ENCODE data around the gene KDM4C. TPM values are rescaled to one million over a fixed set of nuclear protein-coding genes. Genes with fewer than 3 reads are reported as not detected.

The KDM4C gene
- polyA plus RNA-seq, 2 of the 4 experiments (the other 2 are of a cell fraction): 9.6 to 15.6 TPM

DNA sequence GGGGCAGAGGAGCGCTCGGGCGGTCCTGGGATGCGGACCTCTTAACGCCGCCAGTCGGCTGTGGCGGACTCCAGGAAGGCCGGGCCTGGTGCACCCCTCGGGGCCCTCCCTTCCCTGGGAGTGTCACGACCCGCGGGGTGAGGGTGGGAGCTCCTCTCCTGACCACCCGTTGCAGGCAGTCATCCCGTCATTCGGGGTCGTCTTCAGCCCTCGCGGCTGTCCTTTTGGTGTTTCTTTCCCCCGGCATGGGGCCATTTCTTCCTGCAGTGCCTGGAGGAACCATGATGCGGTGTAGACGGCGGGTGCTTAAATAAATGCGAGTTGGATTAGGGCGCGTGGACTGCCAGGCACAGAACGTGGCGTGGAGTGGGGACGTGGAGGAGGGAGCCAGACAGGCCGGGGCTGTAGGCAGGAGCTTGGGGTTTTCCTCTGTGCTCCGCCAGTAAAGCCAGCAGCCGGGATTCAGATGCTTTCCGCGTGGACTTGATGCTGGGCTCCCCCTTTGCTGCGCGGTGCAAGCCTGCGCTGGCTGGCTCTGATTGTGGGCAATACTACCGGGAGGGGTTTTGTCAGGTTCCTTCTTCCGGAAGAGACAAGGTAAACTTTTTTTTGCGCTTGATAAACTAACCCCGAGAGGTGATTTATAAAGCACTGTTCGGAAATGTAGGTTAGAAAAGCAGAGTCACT lies 868 bp downstream of the KDM4C start:
- DNase-seq (ENCODE audit: low read depth in 1 of 2, low spot score in 1 of 2) (peak; percentile 50 to 61), FAIRE-seq (no peak), ATAC-seq (peak; percentile 55 to 65)
- 2% methylated on average over 34 of the region's 42 CpGs for WGBS (ENCODE audit: missing lambda C conversion rate)
- POLR2A ChIA-PET: interaction anchor here (0.6 to 4.0 kb wide), 6 partner anchors 30 to 346 kb away, joined by 5 to 35 read pairs (median 6); partner anchors contain the start of gene UHRF2
- Histone ChIP-seq H3K4me2 (peak overlapping the region; percentile 76), H3K27ac (peak overlapping the region; percentile 87 to 93), H3K4me3 (peak overlapping the region; percentile 98), H3K9me3 (no peaks in the 10 kb centered on the region), H3K4me1 (peaks cover 12% of the 10 kb centered on the region; the same call in 2 of the 3 replicates)
- TF ChIP-seq SMC3 (IDR thresholded peaks at IDR 0.05) (no peak), HEYL (CRISPR knock-in tag; IDR thresholded peaks at IDR 0.05) (no peak), CBX8 (IDR thresholded peaks at IDR 0.05) (no peak), ZSCAN20 (CRISPR knock-in tag; IDR thresholded peaks at IDR 0.05) (0 out of 2 replicates have a peak, but pooled peaks have one; percentile 30), EP300 (IDR thresholded peaks at IDR 0.05) (no peak), MYC (IDR thresholded peaks at IDR 0.05; ENCODE audit: borderline replicate concordance, low read length) (no peak), POLR2A (IDR thresholded peaks at IDR 0.05; ENCODE audit: low read length) (no peak)
- TF ChIP-seq, protein P1, sequence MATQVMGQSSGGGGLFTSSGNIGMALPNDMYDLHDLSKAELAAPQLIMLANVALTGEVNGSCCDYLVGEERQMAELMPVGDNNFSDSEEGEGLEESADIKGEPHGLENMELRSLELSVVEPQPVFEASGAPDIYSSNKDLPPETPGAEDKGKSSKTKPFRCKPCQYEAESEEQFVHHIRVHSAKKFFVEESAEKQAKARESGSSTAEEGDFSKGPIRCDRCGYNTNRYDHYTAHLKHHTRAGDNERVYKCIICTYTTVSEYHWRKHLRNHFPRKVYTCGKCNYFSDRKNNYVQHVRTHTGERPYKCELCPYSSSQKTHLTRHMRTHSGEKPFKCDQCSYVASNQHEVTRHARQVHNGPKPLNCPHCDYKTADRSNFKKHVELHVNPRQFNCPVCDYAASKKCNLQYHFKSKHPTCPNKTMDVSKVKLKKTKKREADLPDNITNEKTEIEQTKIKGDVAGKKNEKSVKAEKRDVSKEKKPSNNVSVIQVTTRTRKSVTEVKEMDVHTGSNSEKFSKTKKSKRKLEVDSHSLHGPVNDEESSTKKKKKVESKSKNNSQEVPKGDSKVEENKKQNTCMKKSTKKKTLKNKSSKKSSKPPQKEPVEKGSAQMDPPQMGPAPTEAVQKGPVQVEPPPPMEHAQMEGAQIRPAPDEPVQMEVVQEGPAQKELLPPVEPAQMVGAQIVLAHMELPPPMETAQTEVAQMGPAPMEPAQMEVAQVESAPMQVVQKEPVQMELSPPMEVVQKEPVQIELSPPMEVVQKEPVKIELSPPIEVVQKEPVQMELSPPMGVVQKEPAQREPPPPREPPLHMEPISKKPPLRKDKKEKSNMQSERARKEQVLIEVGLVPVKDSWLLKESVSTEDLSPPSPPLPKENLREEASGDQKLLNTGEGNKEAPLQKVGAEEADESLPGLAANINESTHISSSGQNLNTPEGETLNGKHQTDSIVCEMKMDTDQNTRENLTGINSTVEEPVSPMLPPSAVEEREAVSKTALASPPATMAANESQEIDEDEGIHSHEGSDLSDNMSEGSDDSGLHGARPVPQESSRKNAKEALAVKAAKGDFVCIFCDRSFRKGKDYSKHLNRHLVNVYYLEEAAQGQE (IDR thresholded peaks at IDR 0.05): no peak
- CTCF ChIA-PET: interaction anchor here (0.6 to 1.5 kb wide), 2 partner anchors 23 to 784 kb away, joined by 3 to 4 read pairs; no protein-coding TSS in a partner anchor

DNA sequence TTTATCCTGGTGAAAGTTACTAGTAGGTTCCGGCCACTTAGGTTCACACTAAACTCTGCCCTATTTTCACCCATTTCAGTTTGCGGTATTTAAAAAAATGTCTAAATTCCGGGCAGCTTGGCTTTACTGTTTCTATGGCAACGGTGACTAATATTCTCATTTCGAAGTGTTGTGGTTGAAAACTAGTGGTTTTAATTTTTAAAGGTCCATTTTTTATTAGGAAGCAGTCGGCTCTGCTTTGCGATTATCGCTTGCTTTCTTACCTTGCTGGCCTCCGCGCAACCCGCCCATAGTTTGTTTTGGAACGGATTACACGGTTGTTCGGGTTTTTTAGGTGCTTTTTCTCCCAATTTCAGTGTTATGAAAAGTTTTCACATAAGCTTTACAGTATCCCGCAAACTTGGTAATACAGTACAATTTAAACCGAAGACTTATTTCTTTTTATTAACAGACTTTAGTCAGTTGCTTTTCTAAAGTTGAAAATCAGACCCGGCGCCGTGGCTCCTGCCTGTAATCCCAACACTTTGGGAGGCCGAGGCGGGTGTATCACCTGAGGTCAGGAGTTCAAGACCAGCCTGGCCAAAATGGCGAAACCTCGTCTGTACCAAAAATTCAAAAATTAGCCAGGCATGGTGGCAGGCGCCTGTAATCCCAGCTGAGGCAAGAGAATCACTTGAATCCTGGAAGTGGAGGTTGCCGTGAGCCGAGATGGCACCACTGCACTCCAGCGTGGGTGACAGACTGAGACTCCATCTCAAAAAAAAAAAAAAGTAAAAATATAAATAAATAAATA lies 1.6 kb downstream of the KDM4C start:
- no peak for TF ChIP-seq CBX8 (IDR thresholded peaks at IDR 0.05)
- no peak for TF ChIP-seq FOSL2 (IDR thresholded peaks at IDR 0.05)
- TF ChIP-seq FOSL2 (CRISPR knock-in tag; IDR thresholded peaks at IDR 0.05): peak; percentile 34; the same call in 1 of the 2 replicates
- Histone ChIP-seq H3K4me1 (peaks cover 14% of the 10 kb centered on the region), H3K4me3 (peak overlapping the region; percentile 98), H3K4me2 (peak overlapping the region; percentile 76), H3K27ac (peak overlapping the region; percentile 87 to 93), H3K9me3 (no peaks in the 10 kb centered on the region)
- no peak for FAIRE-seq
- no peak for ATAC-seq
- WGBS (ENCODE audit: missing lambda C conversion rate): 37% methylated on average over 27 of the region's 27 CpGs
- ChIA-PET CTCF (interaction anchor here (1.5 kb wide), 1 partner anchor 23 kb away, joined by 4 read pairs; no protein-coding TSS in a partner anchor), POLR2A (interaction anchor here (0.9 to 4.0 kb wide), 2 partner anchors 55 to 78 kb away, joined by 4 to 32 read pairs; no protein-coding TSS in a partner anchor)
- DNase-seq (ENCODE audit: low read depth in 1 of 2, low spot score in 1 of 2): peak; percentile 38 to 42

DNA sequence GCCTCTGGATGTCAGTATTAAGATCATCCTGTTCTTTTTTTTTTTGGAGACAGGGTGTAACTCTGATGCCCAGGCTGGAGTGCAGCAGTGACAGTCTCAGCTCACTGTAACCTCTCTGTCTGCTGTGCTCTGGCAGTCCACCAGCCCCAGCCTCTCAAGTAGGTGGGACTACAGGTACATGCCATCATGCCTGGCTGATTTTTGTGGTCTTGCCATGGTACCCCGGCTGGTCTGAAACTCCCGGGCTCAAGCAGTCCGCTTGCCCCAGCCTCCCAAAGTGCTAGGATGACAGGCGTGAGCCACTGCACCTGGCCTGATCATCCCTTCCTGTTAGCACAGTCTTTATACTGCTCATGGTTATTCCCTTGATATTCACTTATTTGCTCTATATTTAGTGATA lies 3.5 kb downstream of the KDM4C start:
- ATAC-seq: no peak
- H3K4me1 ChIP-seq: peaks cover 22% of the 10 kb centered on the region
- H3K4me2 ChIP-seq: no peak overlapping the region
- H3K4me3 ChIP-seq: no peak overlapping the region
- no peaks in the 10 kb centered on the region for H3K9me3 ChIP-seq
- ChIA-PET POLR2A (no interaction called here), CTCF (no interaction called here)
- TF ChIP-seq CBX8 (IDR thresholded peaks at IDR 0.05) (no peak), FOXS1 (CRISPR knock-in tag; IDR thresholded peaks at IDR 0.05) (no peak), MYC (IDR thresholded peaks at IDR 0.05; ENCODE audit: borderline replicate concordance, low read length) (no peak), ZC3H11A (IDR thresholded peaks at IDR 0.05) (no peak), HOXB13 (CRISPR knock-in tag; IDR thresholded peaks at IDR 0.05; ENCODE audit: low read depth) (no peak), EHMT2 (IDR thresholded peaks at IDR 0.05; ENCODE audit: low read depth) (no peak), JUN (IDR thresholded peaks at IDR 0.05) (no peak), CEBPB (IDR thresholded peaks at IDR 0.05) (no peak), KDM1A (IDR thresholded peaks at IDR 0.05; ENCODE audit: low read depth) (no peak), ZNF302 (CRISPR knock-in tag; IDR thresholded peaks at IDR 0.05) (no peak), RNF2 (IDR thresholded peaks at IDR 0.05; ENCODE audit: borderline replicate concordance, low read depth) (no peak), NPAS2 (CRISPR knock-in tag; IDR thresholded peaks at IDR 0.05; ENCODE audit: borderline replicate concordance) (no peak), MAFK (IDR thresholded peaks at IDR 0.05; ENCODE audit: partially characterized antibody) (no peak), MAZ (IDR thresholded peaks at IDR 0.05; ENCODE audit: borderline replicate concordance, low read depth, low read length) (no peak), SMC3 (IDR thresholded peaks at IDR 0.05) (no peak)
- TF ChIP-seq, protein P2, sequence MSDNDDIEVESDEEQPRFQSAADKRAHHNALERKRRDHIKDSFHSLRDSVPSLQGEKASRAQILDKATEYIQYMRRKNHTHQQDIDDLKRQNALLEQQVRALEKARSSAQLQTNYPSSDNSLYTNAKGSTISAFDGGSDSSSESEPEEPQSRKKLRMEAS (IDR thresholded peaks at IDR 0.05): no peak
- TF ChIP-seq, protein P3, sequence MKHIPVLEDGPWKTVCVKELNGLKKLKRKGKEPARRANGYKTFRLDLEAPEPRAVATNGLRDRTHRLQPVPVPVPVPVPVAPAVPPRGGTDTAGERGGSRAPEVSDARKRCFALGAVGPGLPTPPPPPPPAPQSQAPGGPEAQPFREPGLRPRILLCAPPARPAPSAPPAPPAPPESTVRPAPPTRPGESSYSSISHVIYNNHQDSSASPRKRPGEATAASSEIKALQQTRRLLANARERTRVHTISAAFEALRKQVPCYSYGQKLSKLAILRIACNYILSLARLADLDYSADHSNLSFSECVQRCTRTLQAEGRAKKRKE (CRISPR knock-in tag; IDR thresholded peaks at IDR 0.05; ENCODE audit: low read depth): no peak
- DNase-seq (ENCODE audit: low read depth in 1 of 2, low spot score in 1 of 2): no peak
- H3K27ac ChIP-seq: no peak overlapping the region
- 98% methylated on average over 4 of the region's 4 CpGs for WGBS (ENCODE audit: missing lambda C conversion rate)
- no peak for FAIRE-seq

Measured in A549 (cell line).